M059J (cell line): ENCODE measurements around the gene TAF13. TPM values are rescaled to one million over a fixed set of nuclear protein-coding genes. Genes with fewer than 3 reads are reported as not detected.
"Not testable (repeated sequence)": the region's sequence is repeated elsewhere in the genome, so short reads cannot be mapped to it uniquely, and the experiment has no call there.

ENCODE experiments used
- DNase-seq: peaks from one replicate; pipeline ENCODE4 v3.0.0-alpha.2; 2012; ENCODE audit warnings: low read depth
- total RNA-seq: library from RNA; depleted of rRNA; stranded (reverse); fragments of >200 nt; shearing (Covaris generic); gene quantifications from 2 replicates; pipeline ENCODE4 v1.2.3, GENCODE V29; 2014; rRNA removed

Gene TAF13
- total RNA-seq, 1 experiment from 2014 or later = 97.8 TPM

DNA sequence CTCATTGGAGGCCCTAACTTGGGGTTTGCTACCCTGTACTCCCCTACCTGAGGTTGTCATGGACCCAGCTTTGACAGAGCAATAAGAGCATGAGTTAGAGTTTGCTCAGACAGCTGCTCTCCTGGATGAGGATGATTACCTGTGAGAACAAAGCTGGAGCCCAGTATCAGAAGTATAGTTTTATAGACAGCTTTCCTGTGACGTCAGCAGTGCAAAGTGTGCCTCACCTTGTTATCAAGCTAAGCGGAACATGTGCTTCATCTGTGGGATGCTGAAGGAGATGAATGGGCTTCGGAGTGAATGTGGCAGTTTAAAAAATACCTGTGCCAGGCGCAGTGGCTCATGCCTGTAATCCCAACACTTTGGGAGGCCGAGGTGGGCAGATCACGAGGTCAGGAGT lies 28.5 kb downstream of the TAF13 start:
- DNase-seq = no peak

DNA sequence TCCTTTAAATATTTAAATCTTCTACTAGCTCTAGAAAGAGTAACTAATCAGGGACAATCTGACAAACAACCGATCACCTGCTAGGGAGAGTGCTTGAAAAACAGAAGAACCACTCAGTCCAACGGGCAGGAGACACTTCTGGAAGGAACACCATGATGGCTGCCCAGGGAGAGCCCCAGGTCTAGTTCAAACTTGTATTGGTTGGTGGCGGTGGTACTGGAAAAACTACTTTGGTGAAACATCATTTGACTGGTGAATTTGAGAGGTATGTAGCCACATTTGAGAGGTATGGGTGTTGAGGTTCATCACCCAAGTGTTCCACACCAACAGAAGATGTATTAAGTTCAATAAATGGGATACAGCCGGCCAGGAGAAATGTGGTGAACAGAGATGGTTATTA lies 29.1 kb downstream of the TAF13 start:
- DNase-seq = no peak

GRCh38 chr1:109045595-109045994 lies 30.2 kb downstream of the TAF13 start:
- DNase-seq = no peak

GRCh38 chr1:109041621-109042468 lies 34.0 kb downstream of the TAF13 start, which contains the start of gene WDR47:
Gene WDR47, minus strand, starts transcription at chr1:109042102. Its CDS starts 18,590 bp downstream, at chr1:109023512.
- DNase-seq = peak; percentile 96

DNA sequence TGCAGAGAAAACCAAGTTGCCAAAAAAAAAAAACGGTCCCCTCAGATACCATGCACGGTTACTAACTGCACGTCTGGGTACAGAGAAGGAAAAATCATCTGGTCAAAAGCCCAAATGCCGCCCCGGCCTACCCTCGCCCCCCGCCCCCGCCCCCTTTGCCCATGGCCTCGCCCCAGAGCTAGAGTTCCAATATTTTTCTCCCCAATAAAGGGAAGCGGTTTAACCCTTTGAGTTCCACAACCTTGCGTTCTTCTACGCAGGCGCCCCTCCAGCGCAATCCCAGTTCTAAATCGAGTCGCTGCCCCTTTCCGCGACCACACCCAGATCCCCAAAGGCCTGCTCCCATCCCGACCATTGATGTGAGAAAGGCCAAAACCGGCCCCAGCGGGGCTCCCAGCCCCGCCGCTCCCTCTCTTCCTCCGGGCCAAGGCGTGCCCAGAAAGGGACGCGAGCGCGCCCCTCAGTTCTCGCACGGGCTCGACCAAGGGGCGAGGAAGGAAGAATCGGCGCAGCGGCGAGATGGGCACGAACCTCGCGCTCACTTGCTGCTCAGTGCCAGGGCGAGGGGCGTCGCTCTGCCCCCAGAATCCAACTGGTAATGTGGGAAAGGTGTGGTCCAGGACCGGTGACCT lies 34.7 kb downstream of the TAF13 start:
- DNase-seq = peak; percentile 42

DNA sequence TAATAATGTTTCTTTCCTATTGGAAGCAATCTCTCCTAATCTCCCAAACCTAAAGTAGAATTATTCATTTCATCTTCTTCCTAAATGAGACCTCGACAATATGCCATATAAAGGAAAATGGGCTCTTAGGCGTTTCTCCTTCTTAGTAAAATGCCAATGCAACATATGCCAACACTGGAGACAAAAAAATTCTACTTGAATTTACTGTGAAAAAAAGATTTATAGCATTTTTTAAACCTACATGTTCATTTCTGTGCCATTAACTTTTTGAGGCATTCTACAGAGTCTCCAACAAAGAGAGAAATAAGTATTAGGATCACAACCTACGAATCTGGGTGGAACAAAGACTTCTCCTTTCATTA lies 35.2 kb downstream of the TAF13 start:
- DNase-seq = no peak

DNA sequence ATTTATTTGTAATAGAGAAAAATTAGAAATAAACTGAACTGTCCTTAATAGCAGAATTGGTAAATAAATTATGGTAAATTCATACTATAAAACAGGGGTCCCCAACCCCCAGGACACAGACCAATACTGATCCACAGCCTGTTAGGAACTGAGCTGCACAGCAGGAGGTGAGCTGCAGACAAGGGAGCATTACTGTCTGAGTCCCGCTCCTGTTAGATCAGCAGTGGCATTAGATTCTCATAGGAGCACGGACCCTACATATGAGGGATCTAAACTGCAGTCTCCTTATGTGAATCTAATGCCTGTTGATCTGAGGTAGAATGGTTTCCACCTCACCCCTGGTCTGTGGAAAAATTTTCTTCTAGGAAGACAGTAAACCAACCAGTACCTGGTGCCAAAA lies 41.4 kb downstream of the TAF13 start:
- DNase-seq = no peak

GRCh38 chr1:109029493-109029892 lies 46.3 kb downstream of the TAF13 start:
- DNase-seq = not testable (repeated sequence)

- no peak for DNase-seq
These were observed 48.0 kb downstream of the TAF13 start for GRCh38 chr1:109027841-109028240.

DNA sequence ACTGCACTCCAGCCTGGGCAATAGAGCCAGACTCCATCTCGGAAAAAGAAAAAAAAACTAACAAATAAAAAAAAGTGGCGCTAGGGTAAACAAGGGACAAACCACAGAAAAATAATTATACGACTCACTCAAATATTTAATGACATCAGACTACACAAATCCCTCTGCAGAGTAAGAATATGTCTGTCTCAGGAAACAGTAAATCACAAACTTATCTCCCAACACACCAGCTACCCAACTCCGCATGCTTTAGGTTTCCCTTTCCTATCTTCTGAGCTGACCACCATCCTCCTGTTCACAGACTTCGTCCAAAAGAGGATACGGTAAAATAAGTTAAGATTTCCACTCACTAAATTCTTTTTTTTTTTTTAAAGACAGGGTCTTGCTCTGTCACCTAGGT lies 50.1 kb downstream of the TAF13 start:
- peak; percentile 63 for DNase-seq

DNA sequence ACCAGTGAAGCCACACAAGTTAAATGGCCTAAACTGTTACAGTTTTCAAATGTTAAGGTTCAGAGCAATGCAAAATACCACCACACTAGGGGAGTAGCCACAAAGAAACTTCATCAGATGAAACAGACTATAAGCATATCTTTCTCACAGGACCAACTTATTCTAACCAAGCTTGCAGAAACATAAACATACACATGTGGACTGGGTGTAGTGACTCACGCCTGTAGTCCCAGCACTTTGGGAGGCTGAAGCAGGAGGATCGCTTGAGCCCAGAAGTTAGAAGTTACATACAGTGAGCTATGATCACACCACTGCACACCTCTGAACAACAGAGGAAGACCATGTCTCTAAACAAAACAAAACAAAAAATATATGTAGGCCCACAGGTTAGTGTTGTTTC lies 51.2 kb downstream of the TAF13 start:
- peak; percentile 18 for DNase-seq

GRCh38 chr1:109020693-109021257 lies 55.0 kb downstream of the TAF13 start:
- DNase-seq = no peak

DNA sequence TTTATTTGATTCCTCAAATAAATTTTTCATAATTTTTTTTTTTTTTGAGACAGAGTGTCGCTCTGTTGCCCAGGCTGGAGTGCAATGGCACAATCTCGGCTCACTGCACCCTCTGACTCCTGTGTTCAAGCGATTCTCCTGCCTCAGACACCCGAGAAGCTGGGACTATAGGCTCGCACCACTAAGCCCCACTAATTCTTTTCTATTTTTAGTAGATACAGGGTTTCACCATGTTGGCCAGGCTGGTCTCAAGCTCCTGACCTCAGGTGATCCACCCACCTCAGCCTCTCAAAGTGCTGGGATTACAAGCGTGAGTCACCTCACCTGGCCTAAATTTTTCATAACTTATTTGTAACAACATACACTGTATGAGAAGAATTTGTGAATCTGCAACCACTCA lies 58.1 kb downstream of the TAF13 start:
- not testable (repeated sequence) for DNase-seq

DNA sequence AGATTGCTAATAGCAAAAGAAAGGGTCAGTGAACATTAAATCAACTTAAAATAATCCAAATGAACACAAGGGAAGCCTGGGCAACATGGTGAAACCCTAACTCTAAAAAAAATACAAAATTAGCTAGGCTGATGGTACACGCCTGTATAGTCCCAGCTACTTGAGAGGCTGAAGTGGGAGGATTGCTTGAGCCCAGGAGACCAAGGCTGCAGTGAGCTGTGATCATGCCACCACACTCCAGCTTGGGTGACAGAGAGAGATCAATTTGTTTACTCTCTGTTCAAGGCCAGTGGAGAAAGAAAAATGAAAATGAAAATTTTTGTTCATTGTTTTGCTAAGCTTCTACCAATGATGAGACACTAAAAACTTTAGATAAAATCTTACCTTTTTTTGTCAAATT lies 58.7 kb downstream of the TAF13 start:
- no peak for DNase-seq

Other genes starting within 250 kb of the TAF13 start
- 0.37 and 2.3 TPM in 2 replicates for gene AKNAD1, start 218.9 kb downstream of the TAF13 start, total RNA-seq
- gene GPSM2, start 199.0 kb downstream of the TAF13 start, total RNA-seq = 50.1 and 69.1 TPM in 2 replicates
- 29.2 and 35.4 TPM in 2 replicates for gene CLCC1, start 112.5 kb downstream of the TAF13 start, total RNA-seq
- gene WDR47, start 33.9 kb downstream of the TAF13 start, total RNA-seq = 11.0 and 14.6 TPM in 2 replicates
- gene TMEM167B, start 14.8 kb upstream of the TAF13 start, total RNA-seq = 38.5 and 44.8 TPM in 2 replicates
- gene ELAPOR1, start 38.1 kb upstream of the TAF13 start, total RNA-seq = 0.84 and 1.1 TPM in 2 replicates
- gene SARS1, start 137.9 kb upstream of the TAF13 start, total RNA-seq = 110 and 149 TPM in 2 replicates
- gene CELSR2, start 173.5 kb upstream of the TAF13 start, total RNA-seq = 3.7 and 6.9 TPM in 2 replicates
- gene PSRC1, start 207.1 kb upstream of the TAF13 start, total RNA-seq = 68.3 and 83.5 TPM in 2 replicates
- not detected in 2 replicates for gene MYBPHL, start 231.0 kb upstream of the TAF13 start, total RNA-seq